MV-4-11 (cell line): ENCODE data around the gene HYLS1.

Experiments
- DNase-seq: peaks from one replicate; lab custom pipeline; 2025; lab: John Stamatoyannopoulos, UW

Gene HYLS1

DNA sequence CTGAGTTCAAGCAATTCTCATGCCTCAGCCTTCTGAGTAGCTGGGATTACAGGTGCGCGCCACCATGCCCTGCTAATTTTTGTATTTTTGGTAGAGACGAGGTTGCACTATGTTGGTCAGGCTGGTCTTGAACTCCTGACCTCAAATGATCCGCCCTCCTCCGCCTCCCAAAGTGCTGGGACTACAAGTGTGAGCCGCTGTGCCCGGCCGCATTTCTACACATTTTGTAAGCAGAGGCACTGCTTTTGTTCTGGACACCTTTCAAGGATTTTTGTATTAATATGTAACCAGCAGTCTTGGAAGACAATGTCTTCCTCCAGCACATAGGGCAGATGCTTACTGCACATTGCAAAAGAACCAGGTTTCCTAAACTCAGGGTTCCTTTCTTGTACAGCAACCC is 47.0 kb downstream of the HYLS1 start:
- DNase-seq, result no peak

DNA sequence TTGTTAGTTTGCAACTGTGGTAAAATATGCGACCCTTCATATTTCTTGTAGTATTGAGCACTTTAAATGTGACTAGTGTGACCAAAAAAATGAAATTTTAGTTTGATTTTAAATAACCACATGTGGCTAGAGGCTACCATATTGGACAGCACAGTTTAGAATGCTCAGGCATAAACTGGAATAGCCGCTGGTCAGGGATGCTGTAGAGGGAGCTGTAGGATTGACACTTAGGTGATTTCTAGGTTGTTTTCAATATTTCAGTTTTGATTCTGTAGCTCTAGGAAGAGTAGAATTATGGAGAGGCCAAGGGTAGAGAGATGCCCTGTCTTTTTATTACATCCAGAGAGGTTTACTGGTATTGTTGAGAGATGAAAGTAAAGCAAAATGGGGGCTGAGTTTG is 47.6 kb downstream of the HYLS1 start:
- DNase-seq, result no peak

DNA sequence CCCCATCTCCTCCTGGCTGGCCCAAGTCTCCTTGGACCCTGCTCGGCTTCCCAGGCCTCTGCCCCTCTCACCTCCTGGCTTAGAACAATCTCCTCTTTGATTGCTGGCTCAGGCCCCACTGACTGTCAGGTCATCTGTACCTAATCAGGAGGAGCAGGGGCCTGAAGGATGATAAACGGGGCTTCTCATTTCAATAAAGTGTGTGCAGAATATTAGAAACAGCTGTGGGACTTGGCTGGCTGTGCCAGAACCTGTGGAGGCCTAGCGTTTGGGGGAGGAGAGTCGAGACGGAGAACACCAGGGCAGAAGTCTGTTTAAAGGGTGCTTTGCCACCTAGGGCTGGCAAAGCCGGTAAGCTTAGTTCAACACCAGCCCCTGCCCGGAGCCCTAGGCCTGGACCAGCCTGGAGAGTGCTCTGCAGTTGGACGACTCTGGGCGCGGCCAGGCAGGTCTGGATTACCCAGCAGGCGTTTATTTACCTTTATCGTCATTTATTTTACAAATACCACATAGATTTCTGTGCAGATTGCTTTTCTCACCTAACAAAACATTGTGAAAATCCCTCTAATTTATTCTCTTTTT is 48.2 kb downstream of the HYLS1 start:
- DNase-seq, result no peak

DNA sequence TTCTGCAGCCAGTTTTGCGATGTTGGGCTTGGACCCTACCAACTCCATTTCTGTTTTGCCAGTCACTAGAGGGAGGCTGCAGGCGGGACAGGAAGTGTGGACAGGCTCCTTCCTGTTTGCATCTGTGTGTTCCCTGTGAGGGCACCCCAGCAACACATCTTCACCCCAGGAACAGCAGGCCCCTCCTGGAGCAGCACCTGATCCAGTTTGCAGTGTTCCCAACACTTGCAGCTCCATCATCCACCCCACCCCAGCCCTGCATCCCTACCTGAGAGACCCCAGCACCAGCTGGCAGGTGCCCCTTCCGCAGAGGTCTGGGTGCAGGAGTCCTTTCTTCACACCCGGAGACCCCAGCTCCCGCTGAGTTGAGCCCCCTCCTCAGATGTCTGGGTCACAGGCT is 51.0 kb downstream of the HYLS1 start:
- no peak for DNase-seq

DNA sequence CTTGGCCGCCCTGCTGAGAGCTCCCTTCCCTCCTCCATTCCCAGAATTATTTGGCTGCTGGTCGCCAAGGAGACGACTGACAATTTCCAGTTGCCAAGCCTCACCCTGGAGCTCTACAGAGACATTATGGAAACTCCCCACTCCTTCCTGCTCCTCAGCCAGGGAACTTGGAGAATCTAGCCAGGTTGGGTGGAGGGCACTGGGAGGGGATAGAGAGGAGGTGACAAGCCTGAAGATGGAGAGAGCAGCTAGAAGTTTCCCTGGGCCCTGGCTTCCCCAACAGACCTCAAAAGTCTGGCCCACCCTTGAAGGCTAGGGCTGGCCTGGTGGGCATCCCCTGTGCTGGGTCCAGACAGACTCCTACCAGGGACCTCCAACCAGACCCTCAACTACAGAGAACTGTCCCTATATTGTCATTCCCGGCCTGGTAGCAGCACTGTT is 51.6 kb downstream of the HYLS1 start:
- DNase-seq, result no peak

DNA sequence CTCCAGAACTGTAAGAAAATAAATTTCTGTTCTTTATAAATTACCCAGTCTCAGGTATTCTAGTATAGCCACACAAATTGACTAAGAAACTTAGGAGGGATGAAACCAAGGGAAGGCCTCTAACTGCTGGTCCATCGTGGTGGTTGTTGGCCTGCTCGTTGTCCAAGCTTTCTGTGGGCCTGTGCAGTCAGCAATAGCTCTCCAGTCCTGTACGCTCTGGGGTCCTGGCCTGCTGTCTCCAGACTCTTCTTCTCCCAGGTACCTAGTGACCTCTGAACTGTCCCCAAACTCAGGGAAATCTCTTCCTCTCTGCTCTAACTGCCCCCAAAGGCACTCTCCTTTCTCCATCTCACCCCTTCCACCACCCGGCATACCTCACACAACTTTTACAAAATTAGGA is 52.7 kb downstream of the HYLS1 start:
- no peak for DNase-seq

DNA sequence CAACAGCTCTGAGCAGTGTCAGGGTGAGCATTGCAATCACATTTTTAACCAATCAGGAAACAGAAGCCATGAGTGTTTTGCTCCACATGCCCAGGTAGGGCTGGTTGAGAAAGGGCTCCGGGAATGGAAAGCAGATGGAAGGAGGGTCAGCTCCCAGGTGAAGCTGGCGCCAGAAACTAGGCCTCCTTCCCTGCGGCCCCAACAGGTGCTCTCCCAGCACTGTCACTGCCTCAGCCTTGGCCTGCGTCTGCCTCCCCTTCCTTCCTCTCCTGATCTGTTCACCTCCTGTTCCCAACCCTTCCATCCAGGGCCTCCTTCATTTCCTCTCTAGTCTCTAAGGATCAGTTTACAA is 53.8 kb downstream of the HYLS1 start:
- DNase-seq, result no peak

DNA sequence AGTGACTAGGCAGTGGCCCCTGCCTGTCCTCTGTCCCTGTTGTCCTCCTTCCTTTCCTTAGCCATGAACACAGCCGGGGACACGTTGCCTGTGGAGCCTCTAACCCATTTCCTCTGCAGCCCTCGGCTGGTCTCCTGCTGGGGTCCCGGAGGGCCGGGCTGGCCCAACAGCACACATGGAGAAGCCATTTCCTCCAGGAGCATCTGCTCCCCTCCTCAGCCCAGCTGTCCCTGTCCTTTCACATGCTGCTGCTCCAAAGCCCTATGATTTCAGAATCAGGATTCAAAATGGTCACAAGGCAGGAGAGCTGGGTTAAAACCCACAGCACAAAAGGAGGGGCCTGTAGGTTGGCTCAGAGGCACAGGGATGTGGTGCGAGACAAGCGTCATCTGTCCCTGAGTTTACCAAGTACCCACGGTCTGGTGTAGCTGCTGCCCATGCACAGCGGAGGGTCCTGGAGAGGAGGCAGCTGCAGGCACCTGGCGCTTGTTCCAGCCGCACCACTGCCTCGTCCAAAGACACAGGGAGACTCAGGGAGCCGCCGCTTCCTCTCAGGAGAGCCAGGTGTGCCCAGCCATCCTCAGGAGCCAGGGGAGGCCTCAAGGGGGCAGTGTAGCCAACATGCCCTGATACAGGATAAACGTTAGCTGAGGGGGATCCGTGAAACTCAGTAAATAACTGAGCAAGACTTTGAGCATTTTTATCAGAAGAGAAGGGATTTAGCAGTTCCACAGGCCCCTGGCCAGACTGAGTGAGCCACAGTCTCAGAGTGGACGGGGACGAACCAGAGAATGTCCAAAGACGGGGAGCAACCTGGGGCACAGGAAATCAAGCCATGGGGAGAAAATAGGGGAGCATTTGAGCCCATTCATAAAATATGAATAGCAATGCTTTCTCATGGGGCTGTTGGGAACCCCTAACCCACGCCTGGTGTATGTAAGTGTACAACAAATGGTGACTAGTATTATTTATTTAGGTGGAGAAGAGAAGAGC is 54.4 kb downstream of the HYLS1 start:
- no peak for DNase-seq

DNA sequence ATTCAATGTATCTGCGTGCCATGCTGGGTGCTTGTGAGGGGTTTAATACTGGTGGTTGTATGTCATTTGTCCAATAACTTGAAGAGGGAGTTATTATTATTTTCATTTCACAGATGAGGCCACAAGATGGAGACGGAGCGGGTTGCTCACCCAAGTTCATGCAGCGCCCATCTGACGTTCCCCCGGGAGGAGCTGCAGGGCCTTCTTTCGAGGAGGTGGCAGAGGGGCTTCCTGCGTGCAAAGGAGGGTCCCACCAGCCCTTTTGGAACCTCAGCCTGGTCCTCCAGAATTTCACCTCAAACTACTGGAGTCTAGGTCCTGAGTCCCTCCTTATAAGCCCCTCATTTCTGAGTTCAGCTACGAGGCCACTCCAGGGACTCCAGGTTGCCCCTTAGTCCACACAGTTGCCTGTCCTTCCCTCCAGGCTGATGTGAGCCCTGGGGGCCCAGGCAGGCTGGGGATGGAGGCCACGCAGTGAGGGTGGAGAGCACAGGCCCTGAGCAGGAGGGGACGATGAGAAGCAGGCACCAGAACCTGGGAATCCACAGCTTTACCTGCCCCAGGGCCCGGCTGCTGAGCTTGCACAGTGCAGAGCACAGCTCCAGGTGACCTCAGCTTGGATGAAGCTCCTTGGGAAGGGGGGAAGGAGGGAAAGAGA is 55.4 kb downstream of the HYLS1 start:
- no peak for DNase-seq

DNA sequence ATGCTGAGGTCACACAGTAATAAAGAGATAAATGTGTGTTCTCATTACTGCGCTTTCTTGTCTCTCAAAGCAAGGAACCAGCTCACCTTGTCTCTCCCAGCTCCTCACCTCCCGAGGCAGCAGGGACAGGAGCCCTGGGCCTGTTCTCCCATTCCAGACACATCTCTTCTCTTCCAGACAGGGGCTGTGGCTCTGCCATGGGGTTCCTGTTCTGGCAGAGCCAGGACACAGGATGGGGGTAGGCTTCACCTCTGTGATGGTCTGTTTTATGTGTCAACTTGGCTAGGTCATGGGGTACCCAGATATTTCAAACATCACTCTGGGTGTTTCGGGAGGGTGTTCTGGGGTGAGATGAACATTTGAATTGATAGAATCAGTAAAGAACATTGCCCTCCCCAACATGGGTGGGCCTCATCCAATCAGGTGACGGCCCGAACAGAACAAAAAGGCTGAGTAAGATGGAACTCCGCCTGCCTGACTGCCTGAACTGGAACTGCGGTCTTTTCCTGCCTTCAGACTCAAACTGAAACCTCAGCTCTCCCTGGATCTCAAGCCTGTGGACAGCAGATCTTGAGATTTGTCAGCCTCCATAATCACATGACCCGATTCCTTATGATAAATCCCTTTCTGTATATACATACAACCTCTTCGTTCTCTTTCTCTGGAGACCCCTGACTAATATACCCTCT is 56.3 kb downstream of the HYLS1 start:
- DNase-seq, result no peak

DNA sequence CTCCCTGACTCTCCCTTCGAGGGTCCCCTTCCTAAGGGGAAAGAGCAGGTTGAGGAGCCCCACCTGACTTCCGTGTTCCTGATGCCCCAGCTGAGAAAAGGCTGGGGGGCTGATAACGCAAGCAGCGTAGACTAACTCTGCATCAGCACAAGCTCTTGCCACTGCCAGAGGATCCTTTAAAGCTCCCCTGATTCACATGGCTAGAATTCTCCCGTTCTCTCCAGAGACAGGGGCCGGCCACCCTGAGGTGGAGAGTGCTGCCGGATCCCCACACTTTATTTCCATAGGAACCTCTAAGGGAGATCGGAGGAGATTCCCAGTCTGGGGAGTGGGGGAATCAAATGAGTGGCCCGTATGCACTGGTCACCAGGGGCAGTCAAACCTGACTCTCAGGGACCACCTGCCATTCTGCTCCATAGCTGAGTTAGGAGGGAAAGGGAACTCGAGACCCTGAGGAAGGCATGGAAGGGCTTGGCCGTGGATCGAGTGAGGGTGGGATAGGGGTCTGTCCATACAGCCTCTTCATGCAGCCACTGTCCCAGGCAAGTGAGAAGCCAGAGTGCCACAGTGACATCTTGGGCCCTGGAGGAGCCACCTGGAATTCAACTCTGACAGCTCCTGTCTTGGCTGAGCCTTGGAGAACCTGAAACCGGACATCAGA is 57.0 kb downstream of the HYLS1 start:
- no peak for DNase-seq

DNA sequence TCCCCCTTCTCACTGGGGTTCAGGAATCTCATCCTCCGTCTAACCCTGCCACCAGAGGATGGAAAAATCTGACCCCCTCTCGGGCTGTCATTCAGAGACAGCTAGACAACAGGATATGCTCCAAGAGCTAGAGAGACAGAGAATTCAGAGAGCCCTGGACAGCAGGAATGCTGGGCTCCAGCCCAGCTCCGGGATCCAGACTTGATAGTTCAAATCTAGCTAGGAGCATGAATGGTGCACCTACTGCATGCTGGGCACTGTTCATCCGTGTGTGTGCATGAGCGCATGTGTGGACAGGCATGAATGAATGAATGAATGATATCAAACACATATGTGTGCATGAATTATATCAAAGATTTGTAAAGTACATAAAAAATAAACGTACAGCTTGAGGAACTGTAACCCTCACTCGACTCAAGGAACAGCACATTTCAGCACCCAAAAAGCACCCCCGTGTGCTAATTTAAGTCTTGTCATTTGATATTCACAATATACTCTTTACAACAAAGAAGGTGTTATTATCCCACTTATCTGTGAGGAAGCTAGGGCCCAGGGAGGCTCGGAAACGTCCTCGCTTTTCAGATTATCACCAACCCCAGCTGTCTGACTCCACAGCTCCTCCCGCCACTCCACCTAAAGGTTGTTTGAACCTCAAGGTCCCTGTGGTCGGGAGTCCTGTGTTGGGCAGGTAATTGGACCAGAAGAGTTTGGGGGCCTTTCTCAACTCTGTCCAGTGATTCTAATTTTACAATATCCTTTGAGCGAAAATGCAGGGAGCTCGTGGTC is 57.7 kb downstream of the HYLS1 start:
- no peak for DNase-seq

DNA sequence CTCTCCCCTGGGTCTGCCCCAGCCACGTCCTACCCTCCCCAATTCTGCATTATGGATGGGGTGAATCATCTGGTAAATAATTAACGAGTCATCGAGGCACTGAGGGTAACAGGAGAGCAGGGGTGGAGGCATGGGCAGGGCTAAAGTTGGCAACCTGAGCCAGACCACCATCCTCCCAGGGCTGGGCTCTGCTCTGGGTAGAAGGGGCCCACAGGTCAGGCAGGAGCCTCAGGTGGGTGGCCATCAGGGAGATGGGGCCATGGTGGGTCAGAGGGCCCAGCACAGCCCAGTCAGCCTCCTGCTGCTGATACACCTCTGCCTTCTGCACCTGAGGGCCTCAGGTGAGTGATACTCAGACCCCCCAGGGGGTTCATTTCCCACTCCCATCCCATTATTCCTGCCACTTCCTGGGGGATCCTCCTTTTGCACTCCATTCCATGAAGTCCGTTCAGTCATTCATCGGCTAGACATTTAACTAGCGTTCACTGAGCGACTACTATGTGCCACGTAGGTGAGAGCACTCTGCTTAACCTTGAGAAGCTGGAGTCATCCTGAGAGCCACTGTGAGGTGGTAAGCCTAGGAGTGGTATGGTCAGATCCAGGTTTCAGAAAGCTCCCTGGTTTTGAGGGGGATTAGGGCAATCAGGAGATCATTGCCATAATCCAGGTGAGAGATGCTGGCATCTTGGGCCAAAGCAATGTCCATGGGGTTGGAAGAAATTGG is 58.5 kb downstream of the HYLS1 start, which contains the start of gene VSIG10L2:
TSS of gene VSIG10L2 (plus strand) at position 248 of the 724 bp plus-strand sequence. CDS start at position 260, 12 bp downstream.
- DNase-seq, result no peak

DNA sequence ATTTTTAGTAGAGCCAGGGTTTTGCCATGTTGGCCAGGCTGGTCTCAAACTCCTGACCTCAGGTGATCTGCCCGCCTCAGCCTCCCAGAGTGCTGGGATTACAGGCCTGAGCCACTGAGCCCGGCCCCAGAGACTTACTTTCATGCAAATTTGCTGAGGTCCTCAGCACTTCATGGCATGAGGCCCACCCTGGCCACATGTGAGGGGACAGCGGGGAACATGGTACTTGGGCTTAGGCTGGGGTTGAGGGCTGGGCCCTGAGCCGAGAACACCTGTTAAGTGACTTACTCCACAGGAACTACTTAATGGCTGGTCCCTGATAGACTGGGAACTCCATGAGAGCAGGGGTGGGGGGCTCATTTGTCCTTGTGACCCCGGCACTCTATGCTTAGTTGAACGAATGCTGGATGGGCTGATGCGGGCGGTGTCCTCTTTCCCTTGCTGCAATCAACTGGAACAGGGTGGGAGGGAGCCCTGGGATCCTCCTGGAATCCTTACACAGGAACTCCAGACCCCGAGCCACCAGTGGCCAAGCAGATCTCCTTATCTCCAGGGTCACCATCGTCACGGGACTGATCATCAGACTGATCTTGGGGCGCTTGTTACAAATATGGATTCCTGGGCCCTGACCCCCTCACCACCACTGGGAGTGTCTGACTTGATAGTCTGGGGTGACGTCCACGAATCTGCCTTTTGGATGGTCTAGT is 59.4 kb downstream of the HYLS1 start:
- DNase-seq, result no peak

DNA sequence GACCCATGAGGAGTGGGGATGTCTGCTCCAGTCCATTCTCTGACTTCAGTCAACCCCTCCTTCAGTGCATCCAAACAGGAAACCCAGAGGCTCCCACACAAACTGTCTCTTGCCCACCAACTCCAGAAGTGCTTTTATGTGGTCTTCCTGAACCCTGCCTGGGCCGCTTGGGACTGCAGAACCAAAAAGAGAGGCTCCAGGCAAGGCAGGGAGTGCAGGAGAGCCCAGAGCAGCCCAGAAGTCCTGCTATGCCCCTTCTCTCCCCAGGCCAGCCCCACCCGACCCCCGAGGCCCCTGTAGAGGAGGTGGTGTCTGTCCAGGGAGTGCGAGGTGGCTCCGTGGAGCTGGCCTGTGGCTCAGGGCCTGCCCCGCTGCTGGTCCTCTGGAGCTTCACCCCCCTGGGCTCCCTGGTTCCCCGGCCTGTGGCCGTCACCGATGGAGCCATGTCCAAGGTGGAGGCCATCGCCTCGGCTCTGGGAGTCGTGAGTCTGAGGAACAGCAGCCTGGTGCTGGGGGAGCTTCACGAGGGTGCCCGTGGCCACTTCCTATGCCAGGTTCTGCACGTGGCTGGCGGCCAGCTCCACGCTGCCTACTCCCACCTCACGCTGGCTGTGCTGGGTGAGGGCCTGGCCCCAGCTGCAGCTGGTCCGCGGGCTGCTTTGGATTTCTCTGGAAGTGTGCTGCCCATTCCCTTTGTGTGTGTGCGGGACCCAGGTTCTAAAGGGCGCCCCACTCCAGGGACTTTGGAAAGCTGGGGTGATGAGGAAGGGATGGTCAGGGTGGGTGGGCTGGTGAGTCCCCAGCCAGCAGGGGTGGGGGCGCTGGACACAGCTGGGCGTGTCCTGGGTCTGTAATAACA is 60.2 kb downstream of the HYLS1 start:
- DNase-seq, result no peak

DNA sequence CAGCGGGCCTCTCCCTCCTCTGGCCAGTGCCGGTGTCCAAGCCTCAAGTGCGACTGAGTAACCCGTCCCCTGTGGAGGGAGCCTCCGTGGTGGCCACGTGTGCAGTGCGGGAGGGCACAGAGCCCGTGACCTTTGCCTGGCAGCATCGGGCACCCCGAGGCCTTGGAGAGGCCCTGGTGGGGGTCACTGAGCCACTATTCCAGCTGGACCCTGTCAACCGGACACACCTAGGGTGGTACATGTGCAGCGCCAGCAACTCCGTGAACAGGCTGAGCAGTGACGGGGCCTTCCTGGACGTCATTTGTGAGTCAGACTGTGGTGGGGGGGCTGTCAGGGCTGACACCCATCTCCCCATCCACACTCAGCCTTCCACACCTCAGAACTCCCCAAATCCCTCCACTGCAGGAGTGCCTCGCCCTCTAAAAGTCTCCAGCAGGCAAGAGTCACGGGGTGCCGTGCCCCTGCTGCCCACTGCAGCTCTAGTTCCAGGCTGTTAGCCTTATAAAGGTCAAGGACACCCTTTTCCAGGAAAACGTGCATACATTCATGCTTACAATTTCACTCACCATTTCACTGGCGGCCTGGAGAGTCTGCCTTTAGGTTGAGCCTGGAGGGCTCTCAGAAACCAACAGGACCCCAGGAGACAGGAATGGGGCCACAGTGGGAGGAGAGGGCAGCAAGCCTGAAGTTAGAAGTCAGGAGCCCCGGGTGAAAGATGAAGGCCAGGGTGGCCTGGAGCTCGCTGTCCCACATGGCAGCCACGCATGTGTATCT is 61.0 kb downstream of the HYLS1 start:
- DNase-seq, result no peak

DNA sequence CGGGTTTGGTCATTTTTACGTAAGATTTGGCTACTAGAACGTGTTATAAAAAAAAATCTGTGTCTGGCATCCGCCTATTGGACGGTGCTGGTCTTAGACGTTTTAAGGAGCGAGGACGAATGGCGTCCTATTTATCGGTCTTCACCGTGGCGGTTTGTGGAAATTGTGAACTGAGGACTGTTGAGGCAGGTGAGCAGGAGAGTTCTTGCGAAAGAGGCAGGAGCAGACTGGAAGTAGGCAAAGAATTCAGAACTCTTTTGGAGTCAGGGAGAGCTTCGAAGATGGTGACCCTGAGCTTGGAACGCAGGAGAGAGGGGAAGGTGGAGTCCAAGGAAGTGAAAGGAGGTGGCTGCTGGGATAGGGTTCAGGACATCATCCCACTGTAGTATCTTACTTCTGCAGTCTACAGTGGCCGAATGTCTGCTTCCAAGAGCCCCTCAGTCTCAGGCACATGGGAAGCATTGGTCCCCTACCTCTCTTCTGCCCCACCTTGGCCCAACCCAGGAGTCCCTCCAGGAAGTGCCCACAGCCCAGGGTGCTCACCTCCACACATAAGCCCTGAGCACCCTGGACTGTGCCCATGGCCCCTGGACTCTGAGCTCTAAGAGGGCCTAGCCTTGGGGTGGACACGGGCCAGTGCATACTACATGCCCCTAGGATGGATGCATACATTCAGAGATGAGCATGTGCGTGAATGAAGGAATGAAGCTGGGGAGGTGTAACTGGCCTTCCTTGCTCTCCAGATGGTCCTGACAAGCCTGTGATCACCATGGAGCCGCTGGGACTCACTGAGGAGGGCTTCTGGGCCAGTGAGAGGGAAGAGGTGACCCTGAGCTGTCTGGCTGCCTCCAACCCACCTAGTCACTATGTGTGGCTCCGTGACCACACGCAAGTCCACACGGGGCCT is 62.1 kb downstream of the HYLS1 start:
- DNase-seq, result no peak
